Adipose tissue (tissue), 3 donors: ENCODE measurements around the gene NUFIP1. TPM values are rescaled to one million over a fixed set of nuclear protein-coding genes. Genes with fewer than 3 reads are reported as not detected.
"Not testable (repeated sequence)": the region's sequence is repeated elsewhere in the genome, so short reads cannot be mapped to it uniquely, and the experiment has no call there.

Experiments used
- H3K27ac ChIP-seq: one replicate; pipeline ENCODE4 v1.5.1; 2013; ENCODE audit warnings: low read depth, low read length
- WGBS, 3 donors: extraction: QIAGEN DNeasy Blood & Tissue Kit; methylation state at CpG; one replicate each; pipeline ENCODE4 v1.1.7; 2013; 5-methylcytosine and 5-hydroxymethylcytosine counted together
- polyA plus RNA-seq, 3 donors: library from polyadenylated mRNA; stranded (reverse); fragments of 200-250 nt; gene quantifications; one replicate each; pipeline ENCODE4 v1.2.3, GENCODE V29; 2013
- donor health status: healthy with polysubstance abuse.
- donor health status: Bipolar disorder and iron deficiency.
- donor health status: healthy.

NUFIP1 gene
- polyA plus RNA-seq, 3 donors: 1.4 to 3.9 (median 3.1) TPM

- WGBS, 3 donors: 9 to 11% (median 10%) methylated on average over 3 of the region's 3 CpGs
- H3K27ac ChIP-seq: no peak overlapping the region
Measured at GRCh38 chr13:44972956-44973581, 16.2 kb downstream of the NUFIP1 start.

GRCh38 chr13:44971656-44972595 is 17.3 kb downstream of the NUFIP1 start:
- 74 to 93% (median 86%) methylated on average over 7 of the region's 7 CpGs for WGBS, 3 donors
- no peak overlapping the region for H3K27ac ChIP-seq

GRCh38 chr13:44969551-44970484 is 19.5 kb downstream of the NUFIP1 start:
- WGBS, 3 donors: 51 to 59% (median 55%) methylated on average over 4 of the region's 4 CpGs

GRCh38 chr13:44968434-44968815 is 20.8 kb downstream of the NUFIP1 start:
- no peak overlapping the region for H3K27ac ChIP-seq
- 77 to 86% (median 83%) methylated on average over 3 of the region's 3 CpGs for WGBS, 3 donors

More at GRCh38 chr13:44969551-44970484, 19.5 kb downstream of the NUFIP1 start:
- no peak overlapping the region for H3K27ac ChIP-seq

- WGBS, 3 donors: 26 to 56% (median 54%) methylated on average over 3 of the region's 3 CpGs
- H3K27ac ChIP-seq: no peak overlapping the region
Measured at GRCh38 chr13:44967704-44968433, 21.4 kb downstream of the NUFIP1 start.

GRCh38 chr13:44961997-44962396 is 27.3 kb downstream of the NUFIP1 start:
- no peak overlapping the region for H3K27ac ChIP-seq
- WGBS, 3 donors: 97 to 100% (median 97%) methylated on average over 2 of the region's 2 CpGs

GRCh38 chr13:44955406-44955805 is 33.9 kb downstream of the NUFIP1 start:
- 26 to 94% (median 87%) methylated on average over 3 of the region's 3 CpGs for WGBS, 3 donors
- H3K27ac ChIP-seq: no peak overlapping the region

GRCh38 chr13:44954224-44954623 is 35.0 kb downstream of the NUFIP1 start:
- 95 to 97% (median 96%) methylated on average over 7 of the region's 7 CpGs for WGBS, 3 donors
- H3K27ac ChIP-seq: no peak overlapping the region

- no peak overlapping the region for H3K27ac ChIP-seq
- 90 to 93% (median 91%) methylated on average over 2 of the region's 2 CpGs for WGBS, 3 donors
Measured at GRCh38 chr13:44952671-44953070, 36.6 kb downstream of the NUFIP1 start.

- H3K27ac ChIP-seq: no peak overlapping the region
Measured at GRCh38 chr13:44951184-44951583, 38.1 kb downstream of the NUFIP1 start.

- not testable (repeated sequence) for H3K27ac ChIP-seq
- 43 to 74% (median 69%) methylated on average over 4 of the region's 4 CpGs for WGBS, 3 donors
Measured at GRCh38 chr13:44943411-44943810, 45.9 kb downstream of the NUFIP1 start.

- 71 to 86% (median 81%) methylated on average over 2 of the region's 2 CpGs for WGBS, 3 donors
- H3K27ac ChIP-seq: no peak overlapping the region
Measured at GRCh38 chr13:44938854-44939253, 50.4 kb downstream of the NUFIP1 start.

- WGBS, 3 donors: 46 to 89% (median 83%) methylated on average over 1 of the region's 1 CpG
- H3K27ac ChIP-seq: no peak overlapping the region
Measured at GRCh38 chr13:44936246-44936645, 53.0 kb downstream of the NUFIP1 start.

GRCh38 chr13:44934724-44935123 is 54.5 kb downstream of the NUFIP1 start:
- no peak overlapping the region for H3K27ac ChIP-seq
- WGBS, 3 donors: 0 to 2% (median 1%) methylated on average over 1 of the region's 1 CpG

GRCh38 chr13:44932850-44933251 is 56.4 kb downstream of the NUFIP1 start:
- 54 to 75% (median 57%) methylated on average over 7 of the region's 7 CpGs for WGBS, 3 donors
- no peak overlapping the region for H3K27ac ChIP-seq

GRCh38 chr13:44932171-44932849 is 57.0 kb downstream of the NUFIP1 start:
- WGBS, 3 donors: 45 to 81% (median 53%) methylated on average over 5 of the region's 5 CpGs
- H3K27ac ChIP-seq: no peak overlapping the region

- WGBS, 3 donors: 71 to 75% (median 73%) methylated on average over 7 of the region's 7 CpGs
- no peak overlapping the region for H3K27ac ChIP-seq
Measured at GRCh38 chr13:44930963-44931623, 58.2 kb downstream of the NUFIP1 start.
